K562 (cell line): ENCODE data around the gene TMTC2. TPM values are rescaled to one million over a fixed set of nuclear protein-coding genes. Genes with fewer than 3 reads are reported as not detected.

Source experiments
- ATAC-seq: fragments of 200-7000 bp; cut with Tn5 transposase; 3 replicates; pipeline ENCODE4 v1.9.1; 2020; ENCODE audit warnings: moderate library complexity
- BruUV-seq: library from RNA; stranded (reverse); fragments of 400-500 nt; replicated peaks from 2 replicates; lab custom pipeline; 2021; lab: Mats Ljungman, UMichigan
- CTCF ChIA-PET: fragments of 300-600 bp; formaldehyde crosslinking; extraction: SDS; loops from one replicate; lab custom pipeline; 2021; ENCODE audit warnings: low intra/inter-chr PET ratio; lab: Yijun Ruan, JAX
- POLR2A ChIA-PET: fragments of 300-600, 350-650 bp; sonication (Branson Sonifier 250); formaldehyde crosslinking; extraction: SDS; loops from one replicate; lab custom pipeline; 2021; ENCODE audit warnings: antibody characterized with exemption, inconsistent platforms; lab: Yijun Ruan, JAX
- DNase-seq, 4 experiments: peaks; one replicate each; pipeline versions ENCODE4 v3.0.0 to v3.0.0-alpha.2; 2011 to 2018; ENCODE audit warnings: low spot score in 3 of 4, mixed read lengths in 3 of 4; ENCODE audit errors: extremely low read depth in 1 of 4
- FAIRE-seq: peaks from 2 replicates; lab custom pipeline; 2011; peaks lifted over from hg19 to GRCh38; lab: Jason Lieb, UNC
- H2AFZ ChIP-seq: 2 replicates; pipeline ENCODE4 v1.6.0; 2011; ENCODE audit warnings: low read depth, low read length, control low read depth, inconsistent platforms
- H3K27ac ChIP-seq: fragments of 200-600 bp; 3 replicates; pipeline ENCODE4 v1.8.0; 2011; ENCODE audit warnings: low read depth, mild to moderate bottlenecking, control low read depth, inconsistent platforms, low read length, moderate library complexity, mixed read lengths; ENCODE audit errors: extremely low read depth
- H3K27me3 ChIP-seq, 2 experiments: fragments of 300-600 bp in 1 of 2; 2 replicates in 1 of 2; 3 replicates in 1 of 2; pipeline versions ENCODE4 v1.6.0 to v1.8.0; 2011; ENCODE audit warnings: inconsistent platforms in 2 of 2, low read length in 2 of 2, mild to moderate bottlenecking in 1 of 2, mixed read lengths in 1 of 2, moderate library complexity in 1 of 2; ENCODE audit not compliant: control insufficient read depth in 2 of 2, insufficient read depth in 2 of 2
- H3K36me3 ChIP-seq: fragments of 300-600 bp; 3 replicates; pipeline ENCODE4 v1.8.0; 2011; ENCODE audit warnings: mild to moderate bottlenecking, low read length, inconsistent platforms; ENCODE audit not compliant: control insufficient read depth, insufficient read depth
- H3K4me1 ChIP-seq, 2 experiments: fragments of 200-600 bp in 1 of 2; replicated peaks in 1 of 2; 2 replicates in 1 of 2; 3 replicates in 1 of 2; pipeline versions ENCODE4 v1.5.1 to v1.8.0; 2011; ENCODE audit warnings: inconsistent platforms in 2 of 2, low read length in 2 of 2, mild to moderate bottlenecking in 1 of 2, mixed read lengths in 1 of 2, moderate library complexity in 1 of 2; ENCODE audit not compliant: control insufficient read depth in 2 of 2, insufficient read depth in 2 of 2
- H3K4me2 ChIP-seq: 2 replicates; pipeline ENCODE4 v1.6.1; 2011; ENCODE audit warnings: low read length, control low read depth, inconsistent platforms, mixed read lengths; ENCODE audit not compliant: insufficient read depth
- H3K4me3 ChIP-seq: fragments of 200-600 bp; sonication (generic), shearing (Covaris generic); 2 replicates; pipeline ENCODE4 v1.5.1; 2016; ENCODE audit warnings: control low read depth, inconsistent platforms
- H3K79me2 ChIP-seq: fragments of 200-600 bp; 3 replicates; pipeline ENCODE4 v1.8.0; 2011; ENCODE audit warnings: low read length, inconsistent platforms; ENCODE audit not compliant: control insufficient read depth, insufficient read depth
- H3K9ac ChIP-seq, 2 experiments: 2 replicates each; pipeline versions ENCODE4 v1.6.0 to v1.6.1; 2011; ENCODE audit warnings: low read depth in 2 of 2, low read length in 2 of 2, control low read depth in 1 of 2, inconsistent platforms in 1 of 2, mild to moderate bottlenecking in 1 of 2, mixed read lengths in 1 of 2; ENCODE audit not compliant: insufficient read depth in 1 of 2
- H3K9me1 ChIP-seq: one replicate; pipeline ENCODE4 v1.6.0; 2011; ENCODE audit warnings: inconsistent platforms, mild to moderate bottlenecking, low read length, moderate library complexity; ENCODE audit not compliant: control insufficient read depth, insufficient read depth
- H3K9me3 ChIP-seq: replicated peaks from 2 replicates; pipeline ENCODE4 v1.5.1; 2011; ENCODE audit warnings: low read depth, low read length, inconsistent platforms; ENCODE audit not compliant: control insufficient read depth, insufficient read depth
- H4K20me1 ChIP-seq: replicated peaks from 2 replicates; pipeline ENCODE4 v1.6.1; 2011; ENCODE audit warnings: low read length, inconsistent platforms, mixed read lengths; ENCODE audit not compliant: control insufficient read depth, insufficient read depth
- ATF1 ChIP-seq, 2 experiments: fragments of 450-650 bp in 1 of 2; IDR thresholded peaks; 2 replicates each; pipeline ENCODE4 v1.6.1; 2016; ENCODE audit warnings: missing compliant biosample characterization in 1 of 2, missing genetic modification characterization in 1 of 2
- EP400 ChIP-seq: fragments of 450-650 bp; IDR thresholded peaks from 2 replicates; pipeline ENCODE4 v1.6.1; 2017; ENCODE audit warnings: antibody characterized with exemption, mild to moderate bottlenecking, moderate library complexity
- FOXJ2 ChIP-seq: fragments of 200-800 bp; sonication (Bioruptor generic); IDR thresholded peaks from 2 replicates; pipeline ENCODE4 v1.6.1; 2016; ENCODE audit warnings: missing genetic modification characterization, missing compliant biosample characterization
- NCOR1 ChIP-seq: fragments of 450-650 bp; IDR thresholded peaks from 2 replicates; pipeline ENCODE4 v1.6.1; 2016; ENCODE audit warnings: mild to moderate bottlenecking, moderate library complexity
- SIX5 ChIP-seq, 2 experiments: IDR thresholded peaks; 2 replicates each; pipeline ENCODE4 v1.6.1; 2011; ENCODE audit warnings: low read length in 2 of 2, borderline replicate concordance in 1 of 2, low read depth in 1 of 2, mild to moderate bottlenecking in 1 of 2, moderate library complexity in 1 of 2; ENCODE audit not compliant: insufficient read depth in 1 of 2
- SP1 ChIP-seq: sonication (generic); formaldehyde crosslinking; IDR thresholded peaks from 2 replicates; pipeline ENCODE4 v1.8.1; 2022; ENCODE audit warnings: mild to moderate bottlenecking, missing genetic modification reagents
- TGIF2 ChIP-seq: sonication (generic); formaldehyde crosslinking; IDR thresholded peaks from 2 replicates; pipeline ENCODE4 v1.8.1; 2022; ENCODE audit warnings: mild to moderate bottlenecking, missing genetic modification reagents, moderate library complexity
- TRIM24 ChIP-seq, 2 experiments: fragments of 450-650 bp; IDR thresholded peaks; 2 replicates each; pipeline ENCODE4 v1.6.1; 2016
- XRCC3 ChIP-seq: fragments of 450-650 bp; IDR thresholded peaks from 2 replicates; pipeline ENCODE4 v1.6.1; 2017; ENCODE audit warnings: mild to moderate bottlenecking, moderate library complexity
- ZNF224 ChIP-seq: sonication (generic); formaldehyde crosslinking; IDR thresholded peaks from 2 replicates; pipeline ENCODE4 v1.8.0; 2022; ENCODE audit warnings: mild to moderate bottlenecking, missing genetic modification reagents
- ZNF316 ChIP-seq: fragments of 450-650 bp; IDR thresholded peaks from 2 replicates; pipeline ENCODE4 v1.6.1; 2016
- WGBS: fragments of 100-300 bp; shearing (Covaris generic); methylation state at CpG from one replicate; pipeline ENCODE4 v1.1.6; 2016; ENCODE audit warnings: low coverage, mixed read lengths; ENCODE audit not compliant: insufficient coverage; ENCODE audit errors: missing lambda C conversion rate; 5-methylcytosine and 5-hydroxymethylcytosine counted together
- in situ Hi-C: fragments of 300-500 bp; cut with MboI; formaldehyde crosslinking; loops from 4 replicates; pipeline ENCODE4 v1.15.0; 2018; ENCODE audit warnings: inconsistent platforms, mixed read lengths
- intact Hi-C: fragments of 100-400 bp; cut with micrococcal nuclease; formaldehyde crosslinking; loops from 2 replicates; pipeline ENCODE4 v1.14.2; 2022
- polyA plus RNA-seq, 8 experiments: library from polyadenylated mRNA; depleted of rRNA in 4 of 8; stranded (reverse) in 5 of 8; unstranded in 3 of 8; fragments of >200 nt; fragmentation: Nextera tagmentation in 2 of 8; fragmentation: Illumina TruSeq in 1 of 8; extraction: Ambion mirVana in 2 of 8; extraction: Trizol in 1 of 8; gene quantifications; 2 replicates each; pipeline versions ENCODE4 v1.2.1 to v1.2.3, GENCODE V29; 2011 to 2014; ENCODE audit warnings: inconsistent platforms in 1 of 8, missing spikeins in 1 of 8
- total RNA-seq, 7 experiments: library from RNA; depleted of rRNA in 6 of 7; stranded (reverse); fragments of >200 nt in 6 of 7; fragmentation: Illumina TruSeq in 2 of 7; extraction: Trizol in 2 of 7; gene quantifications; 2 replicates each; pipeline versions ENCODE4 v1.2.1 to v1.2.3, GENCODE V29; 2011 to 2021; ENCODE audit warnings: low replicate concordance in 1 of 7
- TF ChIP-seq, protein P1 (sequence below), 2 experiments: fragments of 250-450 bp in 1 of 2; fragments of 450-650 bp in 1 of 2; sonication (Bioruptor Pico) in 1 of 2; IDR thresholded peaks; 2 replicates each; pipeline versions ENCODE4 v1.6.1 to v1.8.0; 2016 to 2021; ENCODE audit warnings: mild to moderate bottlenecking in 2 of 2, moderate library complexity in 2 of 2, missing compliant biosample characterization in 1 of 2, missing genetic modification characterization in 1 of 2

The TMTC2 gene
- total and polyA plus RNA-seq, 9 of the 15 experiments (the other 6 are each of a cell fraction or from before 2014, with no cell fraction given): 0.29 to 1.1 (median 0.55) TPM

DNA sequence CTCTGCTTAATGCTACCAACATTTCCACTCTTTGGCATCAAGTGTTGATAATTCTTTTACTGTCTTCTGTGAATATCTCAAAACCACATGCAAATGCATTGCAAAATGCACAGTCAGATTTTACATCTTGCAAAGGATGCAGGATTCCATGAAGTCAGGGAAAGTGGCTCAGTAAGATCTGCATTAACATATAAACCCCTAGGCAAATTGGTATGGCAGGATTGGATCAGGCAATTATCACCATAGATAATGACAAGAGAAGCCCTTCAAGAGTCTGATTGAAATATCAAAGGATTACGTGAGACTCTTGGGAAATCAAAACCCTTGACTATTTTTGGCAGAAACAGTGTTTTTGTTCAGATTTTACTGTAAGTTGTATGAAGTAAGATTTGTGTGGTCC is 71.0 kb downstream of the TMTC2 start:
- no peaks in the 10 kb centered on the region for H3K4me1 ChIP-seq
- ATAC-seq: no peak
- no peak overlapping the region for H3K9ac ChIP-seq

DNA sequence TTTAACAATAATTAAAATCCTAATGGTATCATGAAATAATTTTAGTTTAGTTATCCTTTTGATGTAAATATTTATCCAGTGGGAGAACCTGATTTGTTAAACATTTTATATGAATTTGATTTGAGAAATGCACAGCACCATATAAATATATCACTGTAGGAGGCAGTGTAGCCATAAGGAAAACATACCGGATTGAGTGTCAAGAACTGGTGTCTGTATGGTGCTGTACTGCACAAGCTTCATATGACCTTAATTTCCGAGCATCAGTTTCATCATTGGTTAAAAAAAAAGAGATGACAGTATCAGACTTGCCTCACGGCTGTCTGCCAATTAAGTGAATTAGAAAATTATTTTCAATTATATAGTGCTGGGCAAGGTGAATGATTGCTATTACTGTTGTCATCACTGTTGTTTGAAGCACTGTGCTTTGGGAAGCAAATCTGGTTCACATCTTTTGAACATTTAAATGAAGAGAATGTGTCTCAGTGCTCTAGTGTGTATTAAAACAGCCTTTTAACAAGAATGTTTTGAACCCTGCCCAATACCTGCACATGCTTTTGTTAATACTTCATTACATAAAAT is 72.1 kb downstream of the TMTC2 start:
- POLR2A ChIA-PET: no interaction called here
- Histone ChIP-seq H3K79me2 (no peaks in the 10 kb centered on the region), H3K4me1 (no peaks in the 10 kb centered on the region), H3K4me3 (no peak overlapping the region), H3K36me3 (no peaks in the 10 kb centered on the region), H3K27me3 (no peaks in the 10 kb centered on the region), H3K27ac (no peak overlapping the region), H3K9ac (no peak overlapping the region), H3K9me3 (no peaks in the 10 kb centered on the region), H3K9me1 (no peaks in the 10 kb centered on the region), H3K4me2 (no peak overlapping the region), H4K20me1 (no peaks in the 10 kb centered on the region), H2AFZ (no peak overlapping the region)
- CTCF ChIA-PET: no interaction called here
- in situ Hi-C loops: no loop called here
- ATAC-seq: no peak
- WGBS: 2% methylated on average over 3 of the region's 3 CpGs
- intact Hi-C loops: no loop called here
- FAIRE-seq: no peak
- BruUV-seq: no TSS peak
- TF ChIP-seq ZNF316 (no peak), XRCC3 (no peak), TRIM24 (IDR thresholded peaks at IDR 0.05) (no peak), NCOR1 (no peak), ATF1 (CRISPR knock-in tag; IDR thresholded peaks at IDR 0.05) (no peak), ATF1 (tag; IDR thresholded peaks at IDR 0.05) (no peak), EP400 (no peak), SP1 (CRISPR knock-in tag) (no peak), ZNF224 (CRISPR knock-in tag) (no peak), FOXJ2 (no peak)
- TF ChIP-seq, protein P1, sequence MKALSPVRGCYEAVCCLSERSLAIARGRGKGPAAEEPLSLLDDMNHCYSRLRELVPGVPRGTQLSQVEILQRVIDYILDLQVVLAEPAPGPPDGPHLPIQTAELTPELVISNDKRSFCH (CRISPR knock-in tag; IDR thresholded peaks at IDR 0.05): no peak
- TF ChIP-seq, protein P1 (tag; IDR thresholded peaks at IDR 0.05): no peak
- no peak for DNase-seq

More for the DNA sequence above, 71.0 kb downstream of the TMTC2 start:
- no peak overlapping the region for H2AFZ ChIP-seq
- H3K4me3 ChIP-seq: no peak overlapping the region
- no TSS peak for BruUV-seq
- no peak for FAIRE-seq
- DNase-seq: no peak
- TF ChIP-seq TGIF2 (no peak), SIX5 (IDR thresholded peaks at IDR 0.05; ENCODE audit: borderline replicate concordance in 1 of 2, insufficient read depth in 1 of 2, low read depth in 1 of 2, low read length in 2 of 2) (no peak)
- no peak overlapping the region for H3K27ac ChIP-seq
- in situ Hi-C loops: no loop called here
- H4K20me1 ChIP-seq: no peaks in the 10 kb centered on the region
- no peaks in the 10 kb centered on the region for H3K9me3 ChIP-seq
- no peaks in the 10 kb centered on the region for H3K9me1 ChIP-seq
- H3K4me2 ChIP-seq: no peak overlapping the region
- CTCF ChIA-PET: no interaction called here
- intact Hi-C loops: no loop called here
- POLR2A ChIA-PET: no interaction called here
- H3K36me3 ChIP-seq: no peaks in the 10 kb centered on the region
- 9% methylated on average over 1 of the region's 1 CpG for WGBS
- no peaks in the 10 kb centered on the region for H3K27me3 ChIP-seq
- no peaks in the 10 kb centered on the region for H3K79me2 ChIP-seq
